H9 (cell line): ENCODE measurements around the gene CHST5. TPM values are rescaled to one million over a fixed set of nuclear protein-coding genes. Genes with fewer than 3 reads are reported as not detected.

ENCODE experiments used
- DNase-seq: peaks from one replicate; pipeline ENCODE4 v3.0.0-alpha.2; 2017
- H2AFZ ChIP-seq: one replicate; pipeline ENCODE4 v1.6.1; 2013; ENCODE audit warnings: mild to moderate bottlenecking, low read length, control low read depth, moderate library complexity
- H2AK5ac ChIP-seq: 2 replicates; pipeline ENCODE4 v1.6.1; 2013; ENCODE audit warnings: low read length, control low read depth, mixed read lengths; ENCODE audit not compliant: insufficient read length
- H2BK120ac ChIP-seq: one replicate; pipeline ENCODE4 v1.6.1; 2013; ENCODE audit warnings: low read depth, mild to moderate bottlenecking, low read length, control low read depth, inconsistent platforms; ENCODE audit not compliant: poor library complexity, severe bottlenecking
- H2BK12ac ChIP-seq: 2 replicates; pipeline ENCODE4 v1.6.1; 2013; ENCODE audit warnings: low read length, control low read depth, mixed read lengths, low read depth; ENCODE audit not compliant: insufficient read length
- H2BK15ac ChIP-seq: 2 replicates; pipeline ENCODE4 v1.6.1; 2013; ENCODE audit warnings: low read depth, low read length, control low read depth
- H2BK20ac ChIP-seq: one replicate; pipeline ENCODE4 v1.6.1; 2013; ENCODE audit warnings: low read depth, mild to moderate bottlenecking, low read length, control low read depth, inconsistent platforms; ENCODE audit not compliant: poor library complexity, severe bottlenecking
- H2BK5ac ChIP-seq: 2 replicates; pipeline ENCODE4 v1.6.1; 2013; ENCODE audit warnings: low read length, control low read depth, mixed read lengths; ENCODE audit not compliant: insufficient read length
- H3K14ac ChIP-seq: 2 replicates; pipeline ENCODE4 v1.6.1; 2013; ENCODE audit warnings: low read length, control low read depth; ENCODE audit not compliant: insufficient read depth
- H3K18ac ChIP-seq: 2 replicates; pipeline ENCODE4 v1.6.1; 2013; ENCODE audit warnings: low read depth, mild to moderate bottlenecking, mixed read lengths, low read length, control low read depth; ENCODE audit not compliant: insufficient read length
- H3K23ac ChIP-seq: 2 replicates; pipeline ENCODE4 v1.6.1; 2013; ENCODE audit warnings: low read length, control low read depth, mixed read lengths, low read depth; ENCODE audit not compliant: insufficient read length
- H3K23me2 ChIP-seq: 2 replicates; pipeline ENCODE4 v1.6.1; 2013; ENCODE audit warnings: low read depth, mild to moderate bottlenecking, mixed read lengths, low read length, control low read depth; ENCODE audit not compliant: insufficient read length, poor library complexity, severe bottlenecking
- H3K27ac ChIP-seq: 2 replicates; pipeline ENCODE4 v1.5.1; 2013; ENCODE audit warnings: low read length, control low read depth, mixed read lengths, low read depth; ENCODE audit not compliant: insufficient read length
- H3K27me3 ChIP-seq: 2 replicates; pipeline ENCODE4 v1.6.1; 2013; ENCODE audit warnings: low read length, control low read depth, inconsistent platforms; ENCODE audit not compliant: insufficient read depth
- H3K4ac ChIP-seq: 2 replicates; pipeline ENCODE4 v1.6.1; 2013; ENCODE audit warnings: low read depth, mild to moderate bottlenecking, control low read depth, inconsistent platforms, low read length, moderate library complexity
- H3K4me1 ChIP-seq: 2 replicates; pipeline ENCODE4 v1.6.1; 2013; ENCODE audit warnings: low read length, control low read depth, inconsistent platforms; ENCODE audit not compliant: insufficient read depth
- H3K4me2 ChIP-seq: 2 replicates; pipeline ENCODE4 v1.6.1; 2013; ENCODE audit warnings: low read length, control low read depth, mixed read lengths; ENCODE audit not compliant: insufficient read length, insufficient read depth
- H3K56ac ChIP-seq: 2 replicates; pipeline ENCODE4 v1.6.1; 2013; ENCODE audit warnings: low read depth, mild to moderate bottlenecking, mixed read lengths, low read length, control low read depth; ENCODE audit not compliant: insufficient read length
- H3K79me1 ChIP-seq: 2 replicates; pipeline ENCODE4 v1.6.1; 2013; ENCODE audit warnings: low read depth, mild to moderate bottlenecking, moderate library complexity, low read length, control low read depth, inconsistent platforms; ENCODE audit not compliant: insufficient read depth, poor library complexity, severe bottlenecking
- H3K79me2 ChIP-seq: 2 replicates; pipeline ENCODE4 v1.6.1; 2013; ENCODE audit warnings: low read length, control low read depth, inconsistent platforms; ENCODE audit not compliant: insufficient read depth
- H3K9ac ChIP-seq: 2 replicates; pipeline ENCODE4 v1.6.1; 2013; ENCODE audit warnings: low read length, control low read depth, mixed read lengths; ENCODE audit not compliant: insufficient read length; ENCODE audit errors: extremely low read depth
- H3K9me3 ChIP-seq: one replicate; pipeline ENCODE4 v1.6.1; 2013; ENCODE audit warnings: low read depth, low read length, inconsistent platforms; ENCODE audit not compliant: control insufficient read depth
- H3T11ph ChIP-seq: one replicate; pipeline ENCODE4 v1.6.1; 2013; ENCODE audit warnings: mild to moderate bottlenecking, low read length, control low read depth, inconsistent platforms
- H4K20me1 ChIP-seq: one replicate; pipeline ENCODE4 v1.6.1; 2013; ENCODE audit not compliant: control insufficient read depth, insufficient read length, insufficient read depth
- H4K5ac ChIP-seq: 2 replicates; pipeline ENCODE4 v1.6.1; 2013; ENCODE audit warnings: low read depth, mild to moderate bottlenecking, mixed read lengths, low read length, control low read depth; ENCODE audit not compliant: insufficient read length
- H4K8ac ChIP-seq: replicated peaks from 2 replicates; pipeline ENCODE4 v1.6.1; 2013; ENCODE audit warnings: low read length, control low read depth, mixed read lengths, low read depth; ENCODE audit not compliant: insufficient read length
- H4K91ac ChIP-seq: 2 replicates; pipeline ENCODE4 v1.6.1; 2013; ENCODE audit warnings: low read depth, mild to moderate bottlenecking, moderate library complexity, mixed read lengths, low read length, control low read depth; ENCODE audit not compliant: insufficient read length
- H3K27ac Mint-ChIP-seq, 3 experiments: 2 replicates in 2 of 3; 3 replicates in 1 of 3; pipeline ENCODE4 v1.8.0; 2020 to 2021; ENCODE audit warnings: mixed read lengths in 3 of 3, mild to moderate bottlenecking in 1 of 3, moderate library complexity in 1 of 3
- H3K27me3 Mint-ChIP-seq: 2 replicates; pipeline ENCODE4 v1.8.0; 2021; ENCODE audit warnings: low read depth, mild to moderate bottlenecking, moderate library complexity, mixed read lengths
- H3K36me3 Mint-ChIP-seq, 3 experiments: 2 replicates in 2 of 3; 3 replicates in 1 of 3; pipeline ENCODE4 v1.8.0; 2020 to 2021; ENCODE audit warnings: low read depth in 3 of 3, mixed read lengths in 3 of 3; ENCODE audit not compliant: insufficient read depth in 1 of 3
- H3K4me1 Mint-ChIP-seq, 2 experiments: 2 replicates each; pipeline ENCODE4 v1.8.0; 2020; ENCODE audit warnings: mixed read lengths in 2 of 2
- H3K4me3 Mint-ChIP-seq, 2 experiments: 2 replicates in 1 of 2; 3 replicates in 1 of 2; pipeline ENCODE4 v1.8.0; 2020 to 2021; ENCODE audit warnings: mild to moderate bottlenecking in 2 of 2, mixed read lengths in 2 of 2, moderate library complexity in 1 of 2
- H3K9me3 Mint-ChIP-seq, 2 experiments: 2 replicates in 1 of 2; 3 replicates in 1 of 2; pipeline ENCODE4 v1.8.0; 2020; ENCODE audit warnings: mild to moderate bottlenecking in 2 of 2, mixed read lengths in 2 of 2, moderate library complexity in 1 of 2
- WGBS: extraction: QIAGEN DNeasy Blood & Tissue Kit; methylation state at CpG from one replicate; pipeline ENCODE4 v1.1.7; 2013; ENCODE audit warnings: missing lambda C conversion rate, low lambda C conversion rate, mixed read lengths; ENCODE audit not compliant: insufficient read length; ENCODE audit errors: extremely low coverage; 5-methylcytosine and 5-hydroxymethylcytosine counted together
- total RNA-seq: library from RNA; stranded (reverse); gene quantifications from 2 replicates; pipeline ENCODE4 v1.2.1, GENCODE V29; 2021
- TF ChIP-seq, protein P1 (sequence below): fragments of 200-600 bp; sonication (generic); conservative IDR thresholded peaks from 3 replicates; pipeline ENCODE4 v1.8.0; 2021; ENCODE audit warnings: antibody characterized with exemption, mild to moderate bottlenecking

Gene CHST5
- total RNA-seq, 1 experiment from 2014 or later = not detected

DNA sequence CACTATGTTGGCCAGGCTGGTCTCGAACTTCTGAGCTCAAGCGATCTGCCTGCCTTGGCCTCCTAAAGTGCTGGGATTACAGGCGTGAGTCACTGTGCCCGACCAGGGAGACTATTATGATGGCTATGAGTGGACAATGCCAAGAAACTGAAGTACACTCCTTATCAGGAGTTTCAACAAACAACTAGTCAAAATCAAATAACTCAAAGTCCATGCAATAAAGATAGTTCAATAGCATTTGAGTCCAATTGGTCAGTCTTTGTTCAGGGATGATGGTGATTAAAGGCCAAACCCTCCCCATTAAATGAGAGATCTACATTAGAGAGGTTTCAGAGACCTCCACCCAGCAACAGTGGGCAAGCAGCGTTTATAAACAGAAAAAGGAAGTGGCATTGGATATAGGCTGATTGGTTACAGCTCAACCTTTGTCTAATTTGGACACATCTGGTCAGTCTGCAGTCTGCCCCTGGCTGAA, 8.0 kb downstream of the CHST5 start:
- H3K4me2 ChIP-seq = no peak overlapping the region
- no peak overlapping the region for H2BK20ac ChIP-seq
- no peaks in the 10 kb centered on the region for H3K27me3 Mint-ChIP-seq
- H2AK5ac ChIP-seq = no peak overlapping the region
- no peak overlapping the region for H2BK15ac ChIP-seq
- no peaks in the 10 kb centered on the region for H3K9me3 ChIP-seq
- H2BK12ac ChIP-seq = no peak overlapping the region
- H3K23me2 ChIP-seq = no peaks in the 10 kb centered on the region
- no peaks in the 10 kb centered on the region for H3K79me2 ChIP-seq
- no peak overlapping the region for H3K4me3 Mint-ChIP-seq
- no peak overlapping the region for H2AFZ ChIP-seq
- no peak overlapping the region for H3K27ac ChIP-seq
- no peak overlapping the region for H3K14ac ChIP-seq
- peaks cover 5 to 12% of the 10 kb centered on the region in 2 experiments for H3K4me1 Mint-ChIP-seq
- H3K9ac ChIP-seq = no peak overlapping the region
- no peak overlapping the region for H4K5ac ChIP-seq
- H3K9me3 Mint-ChIP-seq = no peaks in the 10 kb centered on the region; a peak in 1 of 5 replicates
- H4K8ac ChIP-seq = no peak overlapping the region
- H3T11ph ChIP-seq = no peak overlapping the region
- TF ChIP-seq, protein P1, sequence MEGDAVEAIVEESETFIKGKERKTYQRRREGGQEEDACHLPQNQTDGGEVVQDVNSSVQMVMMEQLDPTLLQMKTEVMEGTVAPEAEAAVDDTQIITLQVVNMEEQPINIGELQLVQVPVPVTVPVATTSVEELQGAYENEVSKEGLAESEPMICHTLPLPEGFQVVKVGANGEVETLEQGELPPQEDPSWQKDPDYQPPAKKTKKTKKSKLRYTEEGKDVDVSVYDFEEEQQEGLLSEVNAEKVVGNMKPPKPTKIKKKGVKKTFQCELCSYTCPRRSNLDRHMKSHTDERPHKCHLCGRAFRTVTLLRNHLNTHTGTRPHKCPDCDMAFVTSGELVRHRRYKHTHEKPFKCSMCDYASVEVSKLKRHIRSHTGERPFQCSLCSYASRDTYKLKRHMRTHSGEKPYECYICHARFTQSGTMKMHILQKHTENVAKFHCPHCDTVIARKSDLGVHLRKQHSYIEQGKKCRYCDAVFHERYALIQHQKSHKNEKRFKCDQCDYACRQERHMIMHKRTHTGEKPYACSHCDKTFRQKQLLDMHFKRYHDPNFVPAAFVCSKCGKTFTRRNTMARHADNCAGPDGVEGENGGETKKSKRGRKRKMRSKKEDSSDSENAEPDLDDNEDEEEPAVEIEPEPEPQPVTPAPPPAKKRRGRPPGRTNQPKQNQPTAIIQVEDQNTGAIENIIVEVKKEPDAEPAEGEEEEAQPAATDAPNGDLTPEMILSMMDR = no peak
- H3K4me1 ChIP-seq = no peaks in the 10 kb centered on the region
- no peaks in the 10 kb centered on the region; a peak in 1 of 7 replicates for H3K36me3 Mint-ChIP-seq
- H2BK120ac ChIP-seq = no peak overlapping the region
- H4K91ac ChIP-seq = no peak overlapping the region
- H2BK5ac ChIP-seq = no peak overlapping the region
- no peak overlapping the region for H3K23ac ChIP-seq
- H3K79me1 ChIP-seq = no peaks in the 10 kb centered on the region
- H3K27ac Mint-ChIP-seq = no peak overlapping the region; a peak in 3 of 7 replicates
- H4K20me1 ChIP-seq = no peaks in the 10 kb centered on the region
- no peak for DNase-seq
- no peak overlapping the region for H3K18ac ChIP-seq
- H3K56ac ChIP-seq = no peak overlapping the region
- H3K4ac ChIP-seq = no peak overlapping the region
- WGBS = no CpG with 5 or more reads among the region's 5 CpGs
- H3K27me3 ChIP-seq = no peaks in the 10 kb centered on the region
